ENCODE data around the gene GPR152.
"Not testable (repeated sequence)": the region's sequence is repeated elsewhere in the genome, so short reads cannot be mapped to it uniquely, and the experiment has no call there.

GPR152 gene

GRCh38 chr11:67466962-67467771 lies 14.6 kb upstream of the GPR152 start:
- in situ Hi-C loops (cut with MboI; ENCODE audit: low sequenced_read_pairs): no loop called here

DNA sequence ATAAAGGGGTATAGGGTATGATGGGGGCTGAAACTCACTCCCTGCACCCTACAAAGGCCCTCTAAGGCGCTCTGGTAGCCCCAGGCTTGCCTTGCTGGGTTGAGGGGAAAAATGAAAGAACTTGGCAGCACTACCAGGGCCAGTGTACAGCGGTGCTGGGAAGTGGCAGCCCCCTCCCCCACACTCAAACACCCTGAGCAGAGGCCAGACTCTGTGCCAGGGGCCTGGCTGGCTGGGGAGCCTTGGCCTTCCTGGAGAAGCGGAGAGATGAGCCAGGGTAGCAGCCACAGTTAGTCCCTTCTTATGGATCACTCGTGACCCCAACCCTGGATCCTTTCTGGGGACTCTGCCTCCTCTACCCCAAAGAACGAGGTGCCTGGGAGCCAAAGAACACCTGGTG lies 13.8 kb upstream of the GPR152 start:
- in situ Hi-C loops (cut with MboI; ENCODE audit: low sequenced_read_pairs): no loop called here

DNA sequence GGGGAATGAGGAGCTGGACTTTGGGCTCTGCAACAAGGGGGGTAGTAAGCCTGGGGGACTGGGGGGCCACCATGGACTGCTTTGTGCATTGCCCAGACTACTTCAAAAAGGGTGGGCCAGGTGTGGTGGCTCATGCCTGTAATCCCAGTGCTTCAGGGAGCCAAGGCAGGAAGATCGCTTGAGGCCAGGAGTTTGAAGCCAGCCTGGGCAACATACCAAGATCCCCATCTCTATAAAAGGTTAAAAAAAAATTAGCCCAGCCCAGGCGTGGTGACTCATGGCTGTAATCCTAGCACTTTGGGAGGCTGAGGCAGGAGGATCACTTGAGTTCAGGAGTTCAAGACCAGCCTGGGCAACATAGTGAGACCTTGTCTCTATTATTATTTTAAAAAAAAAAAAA lies 13.0 kb upstream of the GPR152 start:
- in situ Hi-C loops (cut with MboI; ENCODE audit: low sequenced_read_pairs): not testable (repeated sequence)

DNA sequence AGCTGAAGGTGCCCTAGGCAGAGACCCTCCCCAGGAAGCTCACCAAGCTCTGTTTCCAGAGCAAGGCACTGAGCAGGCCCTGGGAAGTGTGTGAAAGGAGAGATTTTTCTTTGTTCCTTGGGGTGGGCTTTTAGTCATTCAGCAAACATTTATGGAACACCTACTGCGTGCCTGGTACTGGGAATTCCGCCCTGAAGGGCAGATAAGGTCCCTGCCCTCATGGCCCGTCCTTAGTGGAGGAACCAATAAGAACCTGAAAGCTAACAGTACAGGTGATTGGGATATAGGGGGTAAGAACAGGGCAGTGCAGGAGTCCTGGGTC lies 12.6 kb upstream of the GPR152 start:
- in situ Hi-C loops (cut with MboI; ENCODE audit: low sequenced_read_pairs): no loop called here

DNA sequence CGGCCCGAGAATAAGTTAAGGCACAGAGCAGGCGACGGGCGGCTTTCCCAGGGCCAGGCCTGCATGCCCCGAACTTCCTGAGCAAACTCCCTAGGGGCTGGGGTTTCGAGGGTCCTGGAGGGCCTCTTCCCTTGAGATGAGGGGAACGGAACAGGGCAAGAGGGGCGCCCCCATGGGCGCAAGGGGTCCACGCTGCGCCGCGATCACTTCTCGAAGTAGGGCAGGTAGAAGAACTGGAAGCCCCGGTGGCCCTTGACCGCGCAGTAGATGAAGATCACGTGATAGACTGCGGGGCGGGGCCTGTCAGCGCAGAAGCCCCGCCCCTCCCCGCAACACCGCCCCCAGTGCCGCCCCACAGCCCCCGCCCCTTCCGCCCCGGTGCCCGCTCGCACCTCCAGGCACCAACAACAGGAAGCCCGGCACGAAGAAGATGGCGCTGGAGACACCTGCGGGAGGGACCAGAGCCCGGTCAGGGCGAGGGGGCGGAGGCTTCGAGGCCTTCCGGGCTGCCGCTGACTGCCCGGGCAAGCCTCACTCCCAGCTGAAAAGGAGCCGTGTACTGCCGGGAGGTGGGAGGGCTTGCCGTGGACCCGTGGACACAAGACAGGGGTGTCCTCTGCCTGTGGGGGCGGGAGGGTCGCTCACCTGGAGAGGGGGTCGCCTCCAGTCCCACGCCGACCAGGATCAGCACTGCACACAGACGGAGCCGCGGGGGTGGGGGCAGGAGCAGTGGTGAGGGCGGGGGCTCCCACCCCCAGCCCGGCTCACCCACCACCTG lies 12.1 kb upstream of the GPR152 start:
- in situ Hi-C loops (cut with MboI; ENCODE audit: low sequenced_read_pairs): no loop called here

- in situ Hi-C loops (cut with MboI; ENCODE audit: low sequenced_read_pairs): no loop called here
Measured at GRCh38 chr11:67463680-67464410, 11.3 kb upstream of the GPR152 start.

- in situ Hi-C loops (cut with MboI; ENCODE audit: low sequenced_read_pairs): no loop called here
Measured at GRCh38 chr11:67463186-67463585, 10.7 kb upstream of the GPR152 start.

- in situ Hi-C loops (cut with MboI; ENCODE audit: low sequenced_read_pairs): no loop called here
Measured at GRCh38 chr11:67458266-67458665, 5.7 kb upstream of the GPR152 start.

DNA sequence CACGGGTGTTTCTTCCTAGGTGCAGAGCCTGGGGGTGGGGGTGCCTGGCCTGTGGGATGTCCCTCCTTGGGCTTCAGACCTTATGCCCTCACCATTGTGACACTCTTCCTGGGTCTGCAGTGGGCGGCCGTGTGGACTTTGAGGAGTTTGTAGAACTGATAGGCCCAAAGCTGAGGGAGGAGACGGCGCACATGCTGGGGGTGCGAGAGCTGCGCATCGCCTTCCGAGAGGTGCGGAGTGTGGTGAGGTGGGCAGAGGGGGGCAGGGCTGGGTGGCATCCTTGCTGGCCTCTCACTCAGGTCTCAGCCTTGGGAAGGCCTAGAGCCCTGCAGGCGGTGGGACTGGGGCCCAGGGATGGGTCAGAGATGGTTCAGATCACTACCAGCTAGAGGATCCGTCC lies 4.9 kb upstream of the GPR152 start:
- in situ Hi-C loops (cut with MboI; ENCODE audit: low sequenced_read_pairs): no loop called here

DNA sequence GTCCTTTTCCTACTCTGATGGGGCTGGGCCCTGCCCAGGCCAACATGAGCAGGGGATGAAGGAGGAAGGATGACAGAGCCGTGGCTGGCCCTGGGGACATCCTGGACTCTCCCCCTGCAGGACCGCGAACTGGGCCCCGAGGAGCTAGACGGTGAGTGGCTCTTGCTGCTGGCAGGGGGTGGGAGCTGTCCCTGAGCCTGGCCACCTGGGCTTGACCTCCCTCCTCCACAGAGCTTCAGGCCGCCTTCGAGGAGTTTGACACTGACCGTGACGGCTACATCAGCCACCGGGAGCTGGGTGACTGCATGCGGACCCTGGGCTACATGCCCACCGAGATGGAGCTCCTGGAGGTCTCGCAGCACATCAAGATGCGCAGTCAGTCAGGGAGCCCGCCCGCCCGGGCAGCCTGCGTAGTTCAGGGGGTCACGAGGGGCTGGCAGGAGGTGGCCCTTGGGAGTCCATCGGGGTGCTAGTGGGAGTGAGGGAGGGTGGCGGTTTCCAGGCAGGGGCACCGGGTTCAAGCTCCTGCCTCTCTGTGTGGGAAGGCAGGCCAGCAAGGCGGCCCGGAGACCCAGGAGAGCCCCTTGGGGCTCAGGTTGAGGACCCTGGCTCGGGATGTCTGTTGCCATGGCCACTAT lies 3.7 kb upstream of the GPR152 start:
- in situ Hi-C loops (cut with MboI; ENCODE audit: low sequenced_read_pairs): no loop called here

DNA sequence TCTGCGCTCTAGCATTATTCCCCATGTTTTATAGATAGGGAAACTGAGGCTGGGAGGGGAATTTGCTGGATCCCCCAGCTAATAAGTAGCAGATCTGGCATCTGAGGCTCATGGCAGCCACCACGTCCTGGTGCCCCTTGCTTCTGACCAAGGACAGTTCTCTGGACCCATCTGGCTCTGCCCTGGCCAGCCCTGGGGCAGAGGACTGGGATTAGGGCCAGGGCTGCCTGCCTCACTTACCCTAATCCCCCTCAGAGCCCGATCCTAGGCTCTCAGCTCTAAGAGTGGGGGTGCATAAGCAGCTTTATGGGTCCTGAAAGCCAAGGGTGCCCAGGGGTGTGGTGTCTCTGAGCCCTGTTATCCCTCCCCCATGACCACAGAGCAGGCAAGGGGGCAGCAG lies 2.5 kb upstream of the GPR152 start, which contains the start of gene CABP4:
TSS of gene CABP4 (plus strand) at position 301 of the 400 bp plus-strand sequence. CDS start at position 371, 70 bp downstream.
- in situ Hi-C loops (cut with MboI; ENCODE audit: low sequenced_read_pairs): no loop called here

- in situ Hi-C loops (cut with MboI; ENCODE audit: low sequenced_read_pairs): no loop called here
Measured at GRCh38 chr11:67453816-67454732, 1.5 kb upstream of the GPR152 start.

DNA sequence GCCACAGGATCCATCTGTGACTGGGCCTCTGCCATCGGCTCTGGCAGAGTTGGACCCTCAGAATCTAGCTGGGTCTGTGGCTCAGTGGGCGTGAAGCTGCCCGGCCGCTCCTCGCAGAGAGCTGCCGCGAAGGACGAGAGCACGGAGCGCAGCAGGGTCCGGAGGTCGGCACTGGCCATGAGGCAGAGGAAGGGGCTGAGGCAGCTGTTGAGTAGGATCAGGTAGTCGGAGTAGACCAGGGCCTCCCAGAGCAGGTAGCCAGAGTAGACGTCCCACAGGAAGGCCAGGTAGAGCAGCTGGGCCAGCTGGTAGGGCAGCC lies 912 bp downstream of the GPR152 start:
- in situ Hi-C loops (cut with MboI; ENCODE audit: low sequenced_read_pairs): no loop called here

DNA sequence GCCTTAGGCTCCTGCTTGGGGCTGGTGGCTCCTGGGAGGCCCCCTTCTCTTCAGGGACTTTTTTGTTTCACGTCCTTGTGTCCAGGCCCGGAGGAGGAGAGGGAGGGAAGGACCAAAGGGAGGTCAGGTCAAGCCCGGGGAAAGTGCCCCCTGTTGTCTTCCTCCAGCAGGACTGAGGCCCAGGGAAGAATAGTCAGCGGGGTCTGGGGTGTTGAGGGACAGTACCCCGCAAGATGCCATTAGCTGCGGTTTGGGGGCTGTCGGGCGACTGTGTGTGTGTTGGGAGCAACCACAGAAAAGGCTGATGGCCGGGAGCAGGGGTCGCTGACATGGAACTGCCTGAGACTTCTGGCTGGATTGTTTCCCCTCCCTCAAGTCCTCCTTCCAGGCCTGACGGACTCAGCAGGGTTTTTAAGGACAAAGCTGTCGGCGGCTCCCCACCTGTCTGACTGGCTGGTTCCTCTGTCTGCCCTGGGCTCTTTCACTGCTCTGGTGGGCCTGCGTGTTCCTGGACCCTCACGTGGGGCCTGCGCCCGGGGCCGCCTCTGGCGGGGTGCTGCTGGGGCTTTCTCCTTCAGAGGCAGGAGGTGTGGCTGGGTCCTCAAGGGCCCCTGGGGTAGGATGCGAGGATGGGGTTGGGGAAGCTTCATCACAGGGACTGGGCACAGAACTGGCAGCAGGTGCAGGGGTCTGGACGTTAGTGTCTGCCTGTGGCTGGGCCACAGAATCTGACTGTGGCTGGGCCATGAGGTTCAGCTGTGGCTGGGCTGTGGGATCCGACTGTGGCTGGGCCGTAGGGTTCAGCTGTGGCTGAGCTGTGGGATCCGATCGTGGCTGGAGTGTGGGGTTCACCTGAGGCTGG lies 1.5 kb downstream of the GPR152 start:
- in situ Hi-C loops (cut with MboI; ENCODE audit: low sequenced_read_pairs): no loop called here

- in situ Hi-C loops (cut with MboI; ENCODE audit: low sequenced_read_pairs): no loop called here
Measured at GRCh38 chr11:67449116-67449844, 3.2 kb downstream of the GPR152 start.

GRCh38 chr11:67448220-67448609 lies 4.3 kb downstream of the GPR152 start:
- in situ Hi-C loops (cut with MboI; ENCODE audit: low sequenced_read_pairs): no loop called here

DNA sequence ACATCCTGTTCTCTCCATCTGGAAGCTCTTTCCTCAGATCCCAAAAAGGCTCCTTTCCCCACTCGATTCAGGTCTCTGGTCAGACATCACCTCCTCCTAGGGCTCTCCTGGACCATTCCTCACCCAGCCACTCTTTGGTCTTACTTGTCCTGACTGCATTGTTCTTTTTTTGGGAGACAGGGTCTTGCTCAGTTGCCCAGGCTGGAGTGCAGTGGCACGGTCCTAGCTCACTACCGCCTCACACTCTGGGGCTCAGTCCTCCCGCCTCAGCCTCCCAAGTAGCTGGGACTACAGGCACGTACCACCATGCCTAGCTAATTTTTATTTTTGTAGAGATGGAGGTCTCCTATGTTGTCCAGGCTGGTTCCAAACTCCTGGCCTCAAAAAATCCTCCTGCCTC lies 7.0 kb downstream of the GPR152 start:
- in situ Hi-C loops (cut with MboI; ENCODE audit: low sequenced_read_pairs): no loop called here

- in situ Hi-C loops (cut with MboI; ENCODE audit: low sequenced_read_pairs): no loop called here
Measured at GRCh38 chr11:67442504-67443404, 9.8 kb downstream of the GPR152 start.

Measured in HL-60/S4 treated with retinoic acid at 250 ng/mL for 4 days and 3 days (cell line).